Lower lobe of right lung (tissue), 2 donors: ENCODE measurements around the gene DEGS2. TPM values are rescaled to one million over a fixed set of nuclear protein-coding genes. Genes with fewer than 3 reads are reported as not detected.
A peak's percentile ranks its signal among the peaks of the same experiment; 100 is the strongest.

Experiments used
- ATAC-seq, 2 donors: fragments of 200-7000 bp; cut with Tn5 transposase; one replicate each; pipeline ENCODE4 v1.9.1; 2020 to 2022; ENCODE audit warnings: mild to moderate bottlenecking in 2 of 2, moderate library complexity in 2 of 2
- DNase-seq: peaks from one replicate; pipeline ENCODE4 v3.0.0-alpha.2; 2020
- H3K27ac ChIP-seq: fragments of 200-600 bp; one replicate; pipeline ENCODE4 v1.8.0; 2022
- H3K27me3 ChIP-seq: fragments of 200-600 bp; one replicate; pipeline ENCODE4 v1.8.0; 2022; ENCODE audit warnings: low read depth
- H3K36me3 ChIP-seq: fragments of 200-600 bp; one replicate; pipeline ENCODE4 v1.8.0; 2022; ENCODE audit warnings: mild to moderate bottlenecking
- H3K4me1 ChIP-seq: fragments of 200-600 bp; one replicate; pipeline ENCODE4 v1.8.0; 2022
- H3K4me3 ChIP-seq: fragments of 200-600 bp; one replicate; pipeline ENCODE4 v1.8.0; 2022; ENCODE audit warnings: mild to moderate bottlenecking
- H3K9me3 ChIP-seq: fragments of 200-600 bp; one replicate; pipeline ENCODE4 v1.8.0; 2022
- CTCF ChIP-seq: fragments of 200-600 bp; IDR thresholded peaks from one replicate; pipeline ENCODE4 v1.8.0; 2022; ENCODE audit warnings: antibody characterized with exemption, mild to moderate bottlenecking
- intact Hi-C: fragments of 100-400 bp; cut with DNase I; formaldehyde crosslinking; loops from one replicate; pipeline ENCODE4 v1.11.0; 2022
- total RNA-seq: library from RNA; stranded (reverse); fragmentation: NEBNext Ultra II Directional; extraction: Animal tissue kit (Norgen Biotek cat#: 25700); gene quantifications from one replicate; pipeline ENCODE4 v1.2.1, GENCODE V29; 2021
- donor health status: DM: no; HTN: yes; CAD: no; lungs with severe emphysema.

The DEGS2 gene
- total RNA-seq, 1 donor from 2014 or later: 5.8 TPM

GRCh38 chr14:100135784-100136183, 23.7 kb downstream of the DEGS2 start:
- Histone ChIP-seq H3K36me3 (peaks cover 88% of the 10 kb centered on the region), H3K27me3 (no peaks in the 10 kb centered on the region), H3K9me3 (no peaks in the 10 kb centered on the region), H3K27ac (no peak overlapping the region), H3K4me3 (no peak overlapping the region), H3K4me1 (peaks cover 7% of the 10 kb centered on the region)
- DNase-seq: no peak
- no peak for ATAC-seq
- intact Hi-C loops: no loop called here
- no peak for TF ChIP-seq CTCF

- Histone ChIP-seq H3K4me3 (no peak overlapping the region), H3K27ac (no peak overlapping the region), H3K4me1 (peaks cover under 1% of the 10 kb centered on the region), H3K27me3 (no peaks in the 10 kb centered on the region), H3K9me3 (no peaks in the 10 kb centered on the region), H3K36me3 (peaks cover 90% of the 10 kb centered on the region)
- ATAC-seq: no peak
- TF ChIP-seq CTCF: no peak
- intact Hi-C loops: no loop called here
- DNase-seq: no peak
Measured at GRCh38 chr14:100135073-100135472, 24.4 kb downstream of the DEGS2 start.

GRCh38 chr14:100134586-100134985, 24.9 kb downstream of the DEGS2 start:
- Histone ChIP-seq H3K4me3 (no peak overlapping the region), H3K4me1 (no peaks in the 10 kb centered on the region), H3K9me3 (no peaks in the 10 kb centered on the region), H3K27ac (no peak overlapping the region), H3K27me3 (no peaks in the 10 kb centered on the region), H3K36me3 (peaks cover 95% of the 10 kb centered on the region)
- DNase-seq: no peak
- intact Hi-C loops: no loop called here
- TF ChIP-seq CTCF: no peak
- ATAC-seq: no peak

GRCh38 chr14:100132903-100133510, 26.4 kb downstream of the DEGS2 start:
- H3K4me1 ChIP-seq: no peaks in the 10 kb centered on the region
- no peak for TF ChIP-seq CTCF
- intact Hi-C loops: no loop called here
- H3K27me3 ChIP-seq: no peaks in the 10 kb centered on the region
- DNase-seq (no peak), ATAC-seq (no peak)
- no peak overlapping the region for H3K4me3 ChIP-seq
- H3K9me3 ChIP-seq: no peaks in the 10 kb centered on the region
- peaks cover 96% of the 10 kb centered on the region for H3K36me3 ChIP-seq
- no peak overlapping the region for H3K27ac ChIP-seq

GRCh38 chr14:100132161-100132902, 27.1 kb downstream of the DEGS2 start:
- ATAC-seq (peak; percentile 50 to 55), DNase-seq (no peak)
- no peaks in the 10 kb centered on the region for H3K9me3 ChIP-seq
- H3K4me1 ChIP-seq: no peaks in the 10 kb centered on the region
- H3K4me3 ChIP-seq: no peak overlapping the region
- peaks cover 96% of the 10 kb centered on the region for H3K36me3 ChIP-seq
- no peak for TF ChIP-seq CTCF
- H3K27me3 ChIP-seq: no peaks in the 10 kb centered on the region
- H3K27ac ChIP-seq: no peak overlapping the region
- intact Hi-C loops: no loop called here
